DOHH2 (cell line): Measurements from ENCODE around the gene HOXA5.

Experiments used
- EZH2phosphoT487 ChIP-seq: fragments of 200-600 bp; sonication (generic); IDR thresholded peaks from 2 replicates; pipeline ENCODE4 v1.6.1; 2017; ENCODE audit warnings: borderline replicate concordance, mild to moderate bottlenecking, antibody characterized with exemption, low read length, moderate library complexity, mixed read lengths
- TF ChIP-seq, protein P1 (sequence below): fragments of 200-600 bp; sonication (generic); IDR thresholded peaks from one replicate; pipeline ENCODE4 v1.5.1; 2014; ENCODE audit warnings: antibody characterized with exemption, mild to moderate bottlenecking, low read depth, low read length; ENCODE audit not compliant: poor library complexity, severe bottlenecking

DNA sequence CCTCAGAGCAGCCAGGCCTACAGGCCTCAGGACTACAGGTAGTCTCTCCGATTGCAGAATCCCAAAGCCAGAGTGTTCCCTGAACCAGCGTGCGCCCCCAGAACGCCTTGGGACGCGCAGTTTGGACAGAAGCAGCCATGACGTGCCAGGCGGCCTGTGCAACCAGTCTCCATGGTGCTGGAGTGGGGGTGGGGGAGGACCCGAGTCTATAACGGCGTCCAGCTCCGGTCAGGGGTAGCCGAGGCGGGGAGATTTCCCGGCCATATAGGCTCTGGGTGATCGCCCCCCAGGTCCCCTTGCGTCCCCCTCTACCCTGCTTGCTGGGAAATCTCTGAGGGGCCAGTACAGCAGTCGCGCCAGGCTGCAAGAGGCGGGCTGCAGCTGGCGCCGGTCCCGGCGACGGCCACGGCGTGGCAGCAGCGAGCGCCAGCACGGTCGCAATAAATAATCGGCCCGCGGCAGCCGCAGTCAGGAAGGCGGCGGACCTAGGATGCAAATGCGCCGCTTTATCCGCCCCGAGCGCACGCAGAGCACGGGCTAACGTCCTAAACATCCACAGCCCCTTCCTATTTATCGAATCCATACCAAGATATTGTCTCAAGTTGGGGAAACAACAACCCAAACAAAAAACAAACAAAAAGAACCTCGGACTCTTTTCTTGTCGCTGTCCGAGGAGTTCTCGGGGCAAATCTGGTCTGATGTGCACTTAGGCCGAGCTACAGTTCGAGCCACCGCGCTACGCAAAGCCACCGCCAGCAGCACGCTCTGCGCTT lies 7.3 kb upstream of the HOXA5 start:
- TF ChIP-seq EZH2phosphoT487, result no peak
- TF ChIP-seq, protein P1, sequence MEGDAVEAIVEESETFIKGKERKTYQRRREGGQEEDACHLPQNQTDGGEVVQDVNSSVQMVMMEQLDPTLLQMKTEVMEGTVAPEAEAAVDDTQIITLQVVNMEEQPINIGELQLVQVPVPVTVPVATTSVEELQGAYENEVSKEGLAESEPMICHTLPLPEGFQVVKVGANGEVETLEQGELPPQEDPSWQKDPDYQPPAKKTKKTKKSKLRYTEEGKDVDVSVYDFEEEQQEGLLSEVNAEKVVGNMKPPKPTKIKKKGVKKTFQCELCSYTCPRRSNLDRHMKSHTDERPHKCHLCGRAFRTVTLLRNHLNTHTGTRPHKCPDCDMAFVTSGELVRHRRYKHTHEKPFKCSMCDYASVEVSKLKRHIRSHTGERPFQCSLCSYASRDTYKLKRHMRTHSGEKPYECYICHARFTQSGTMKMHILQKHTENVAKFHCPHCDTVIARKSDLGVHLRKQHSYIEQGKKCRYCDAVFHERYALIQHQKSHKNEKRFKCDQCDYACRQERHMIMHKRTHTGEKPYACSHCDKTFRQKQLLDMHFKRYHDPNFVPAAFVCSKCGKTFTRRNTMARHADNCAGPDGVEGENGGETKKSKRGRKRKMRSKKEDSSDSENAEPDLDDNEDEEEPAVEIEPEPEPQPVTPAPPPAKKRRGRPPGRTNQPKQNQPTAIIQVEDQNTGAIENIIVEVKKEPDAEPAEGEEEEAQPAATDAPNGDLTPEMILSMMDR, result peak; percentile 98
